Measurements from ENCODE around the gene DNAAF8.

GRCh38 chr16:4700997-4701743, 33.2 kb upstream of the DNAAF8 start:
- no peak for TF ChIP-seq CTCF (IDR thresholded peaks at IDR 0.05)
- TF ChIP-seq POLR2A (IDR thresholded peaks at IDR 0.05), result no peak

Data from adrenal gland (tissue), 5 donors.